ENCODE results near the gene ZNF423. TPM values are rescaled to one million over a fixed set of nuclear protein-coding genes. Genes with fewer than 3 reads are reported as not detected.

Gene ZNF423
- polyA plus RNA-seq, 3 donors: 24.8 to 33.2 (median 25.8) TPM

- no peak for DNase-seq (ENCODE audit: extremely low read depth in 1 of 11, low read depth in 9 of 11, low spot score in 4 of 11)
These were observed 79.8 kb downstream of the ZNF423 start for GRCh38 chr16:49776085-49776595.

- DNase-seq (ENCODE audit: extremely low read depth in 1 of 11, low read depth in 9 of 11, low spot score in 4 of 11): no peak
These were observed 80.3 kb downstream of the ZNF423 start for GRCh38 chr16:49775581-49775980.

- no peak for DNase-seq (ENCODE audit: extremely low read depth in 1 of 11, low read depth in 9 of 11, low spot score in 4 of 11)
These were observed 80.9 kb downstream of the ZNF423 start for GRCh38 chr16:49775018-49775417.

GRCh38 chr16:49773534-49774475 lies 82.1 kb downstream of the ZNF423 start:
- no peak for DNase-seq (ENCODE audit: extremely low read depth in 1 of 11, low read depth in 9 of 11, low spot score in 4 of 11)

- no peak for DNase-seq (ENCODE audit: extremely low read depth in 1 of 11, low read depth in 9 of 11, low spot score in 4 of 11)
These were observed 87.9 kb downstream of the ZNF423 start for GRCh38 chr16:49767998-49768397.

DNA sequence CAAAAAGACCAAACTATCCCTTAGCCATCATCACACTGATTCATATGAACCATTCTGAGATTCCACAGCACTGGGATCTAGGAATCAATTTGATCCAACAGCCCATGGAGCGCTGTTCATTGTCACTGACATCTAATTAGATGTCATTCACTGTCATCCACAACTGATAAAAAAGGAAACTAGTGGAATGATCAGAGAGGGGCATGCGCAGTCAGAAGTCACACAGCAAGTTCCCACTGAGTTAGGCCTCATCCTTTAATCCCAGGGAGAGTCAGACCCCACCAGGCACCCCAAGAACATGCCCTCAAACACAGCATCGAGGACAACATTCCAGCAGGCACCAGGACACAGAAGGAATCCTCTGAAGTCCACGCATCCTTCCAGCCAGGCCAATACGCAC lies 88.5 kb downstream of the ZNF423 start:
- no peak for DNase-seq (ENCODE audit: extremely low read depth in 1 of 11, low read depth in 9 of 11, low spot score in 4 of 11)

DNA sequence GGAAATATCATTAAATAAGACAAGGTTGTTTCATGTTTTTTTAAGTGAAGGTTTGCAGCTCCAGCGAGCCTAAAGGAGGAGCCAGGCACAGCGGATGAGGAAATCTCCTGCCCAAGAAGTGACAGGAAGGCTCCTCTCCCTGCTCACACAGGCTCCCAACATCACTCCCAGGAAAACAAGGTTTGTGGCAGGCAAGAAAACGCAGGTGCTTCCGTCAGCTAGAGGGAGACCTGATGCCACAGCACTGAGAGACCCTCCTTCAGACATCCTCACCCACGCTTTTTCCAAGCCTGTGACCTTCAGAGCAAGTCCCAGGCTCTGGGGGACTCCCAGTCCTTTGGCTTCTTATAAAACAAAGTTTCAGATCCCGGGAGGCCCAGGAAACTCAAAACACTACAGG lies 89.7 kb downstream of the ZNF423 start:
- no peak for DNase-seq (ENCODE audit: extremely low read depth in 1 of 11, low read depth in 9 of 11, low spot score in 4 of 11)

GRCh38 chr16:49763826-49764225 lies 92.1 kb downstream of the ZNF423 start:
- no peak for DNase-seq (ENCODE audit: extremely low read depth in 1 of 11, low read depth in 9 of 11, low spot score in 4 of 11)

DNA sequence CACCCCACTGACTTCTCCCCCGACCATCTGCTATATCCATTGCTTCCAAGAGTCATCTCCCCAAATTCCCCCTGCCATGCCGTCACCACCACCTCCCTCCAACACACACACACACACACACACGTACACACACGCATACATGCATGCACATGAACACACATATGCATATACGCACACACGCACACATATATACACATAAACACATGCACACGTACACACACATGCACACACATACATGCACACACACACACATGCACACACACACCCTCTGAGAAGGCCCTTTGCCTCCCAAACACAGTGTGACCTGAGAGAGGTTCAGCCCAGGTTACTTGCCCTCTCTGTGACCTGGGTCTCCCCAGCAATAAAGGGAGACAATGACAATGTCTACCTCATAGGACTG lies 95.1 kb downstream of the ZNF423 start:
- DNase-seq (ENCODE audit: extremely low read depth in 1 of 11, low read depth in 9 of 11, low spot score in 4 of 11): no peak

DNA sequence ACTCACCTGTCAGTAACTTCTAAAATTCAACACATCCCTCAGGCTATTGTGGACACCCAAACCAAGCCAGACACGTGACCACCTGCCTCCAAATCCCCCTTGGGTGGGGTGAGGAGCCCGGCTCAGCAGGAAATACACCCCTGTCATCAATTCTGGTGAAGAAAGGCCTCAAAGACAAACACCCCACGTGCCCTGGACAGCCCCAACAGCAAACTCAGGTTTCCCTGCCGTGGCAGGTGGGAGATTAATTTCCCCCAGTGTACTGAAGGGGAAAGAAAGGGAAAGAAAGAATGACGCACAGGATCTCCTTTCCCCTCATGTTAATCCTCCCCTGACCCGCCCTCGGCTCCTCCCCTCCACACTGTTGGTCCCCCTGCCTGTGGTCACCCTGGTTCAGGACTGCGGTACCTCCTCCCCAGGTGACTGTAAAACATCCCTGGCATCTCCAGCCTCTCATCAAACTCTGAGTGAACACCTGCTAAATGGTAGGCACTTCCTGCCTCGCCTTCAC lies 98.3 kb downstream of the ZNF423 start:
- DNase-seq (ENCODE audit: extremely low read depth in 1 of 11, low read depth in 9 of 11, low spot score in 4 of 11): no peak

DNA sequence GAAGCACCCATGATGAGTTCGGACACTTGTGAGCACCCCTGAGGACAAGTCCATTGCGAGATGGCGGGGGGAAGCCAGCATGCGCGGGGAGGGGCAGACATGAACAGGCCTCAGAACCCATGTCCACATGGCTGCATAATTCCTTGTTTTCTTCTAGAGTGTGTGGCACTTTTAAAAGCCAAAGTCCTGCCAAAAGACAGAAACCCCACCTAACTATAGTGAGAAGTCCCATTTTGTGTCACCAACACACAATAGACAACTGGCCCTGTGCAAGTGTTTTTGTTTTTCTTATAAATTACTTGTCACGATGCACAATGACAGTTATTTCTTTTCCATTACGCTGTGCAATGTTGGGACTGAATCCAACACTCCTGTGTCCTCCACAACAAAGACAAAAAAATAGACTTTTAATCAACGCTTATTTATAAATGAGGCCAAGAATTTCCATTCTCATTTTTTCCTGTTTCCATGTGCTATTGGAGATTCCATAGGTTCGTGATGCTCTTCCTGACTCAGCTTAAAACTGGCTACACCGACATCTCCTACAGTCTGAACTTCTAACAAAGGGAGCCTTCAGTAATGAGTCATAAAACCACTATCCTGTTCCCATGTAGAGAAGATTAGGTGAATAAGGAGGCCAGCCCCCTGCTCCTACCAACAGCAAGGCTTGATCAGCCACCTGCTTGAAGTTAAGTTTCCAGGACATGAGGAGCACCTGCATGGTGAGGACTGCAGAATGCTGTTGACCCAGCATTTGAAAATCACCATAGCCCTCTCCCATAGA lies 98.9 kb downstream of the ZNF423 start:
- no peak for DNase-seq (ENCODE audit: extremely low read depth in 1 of 11, low read depth in 9 of 11, low spot score in 4 of 11)

DNA sequence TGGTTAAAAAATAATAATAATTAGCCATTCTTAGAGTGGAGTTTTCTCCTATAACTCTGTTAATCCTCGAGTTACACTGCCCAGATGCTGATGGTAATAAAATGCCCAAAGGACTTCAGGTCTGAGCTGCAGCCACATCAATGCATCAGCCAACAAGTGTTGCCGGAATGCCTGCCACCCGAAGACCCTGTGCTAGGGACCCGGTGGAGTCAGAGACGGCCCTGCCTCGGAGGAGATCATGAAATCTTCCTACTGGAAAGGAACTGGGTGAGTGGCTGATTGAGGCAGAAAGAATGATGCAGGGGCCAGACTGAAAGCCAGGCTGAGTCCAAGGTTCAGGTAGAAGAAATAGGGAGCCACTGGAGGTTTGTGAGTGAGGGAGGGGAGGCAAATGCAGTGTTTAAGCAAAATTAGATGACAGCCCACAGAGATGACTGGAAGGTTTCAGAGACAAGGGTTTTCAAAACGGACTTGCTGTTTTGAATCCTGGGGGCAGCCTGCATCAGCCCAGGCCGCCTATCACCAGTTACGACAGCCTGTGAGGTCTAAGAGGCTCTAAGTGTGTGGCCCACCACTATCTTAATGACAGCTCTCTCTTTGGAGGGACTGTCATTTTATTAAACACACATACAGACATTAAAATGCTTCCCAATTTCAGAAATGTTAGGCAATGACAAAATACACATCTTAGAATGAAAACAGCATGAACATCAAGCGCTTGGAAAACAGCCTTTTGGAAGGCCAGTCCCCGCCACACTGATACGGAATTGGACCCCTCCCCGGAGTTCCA lies 100.0 kb downstream of the ZNF423 start:
- DNase-seq (ENCODE audit: extremely low read depth in 1 of 11, low read depth in 9 of 11, low spot score in 4 of 11): no peak

GRCh38 chr16:49755313-49755620 lies 100.6 kb downstream of the ZNF423 start:
- DNase-seq (ENCODE audit: extremely low read depth in 1 of 11, low read depth in 9 of 11, low spot score in 4 of 11): peak in 2 of 11 donors; percentile 40 to 73

GRCh38 chr16:49754495-49755312 lies 101.2 kb downstream of the ZNF423 start:
- no peak for DNase-seq (ENCODE audit: extremely low read depth in 1 of 11, low read depth in 9 of 11, low spot score in 4 of 11)

DNA sequence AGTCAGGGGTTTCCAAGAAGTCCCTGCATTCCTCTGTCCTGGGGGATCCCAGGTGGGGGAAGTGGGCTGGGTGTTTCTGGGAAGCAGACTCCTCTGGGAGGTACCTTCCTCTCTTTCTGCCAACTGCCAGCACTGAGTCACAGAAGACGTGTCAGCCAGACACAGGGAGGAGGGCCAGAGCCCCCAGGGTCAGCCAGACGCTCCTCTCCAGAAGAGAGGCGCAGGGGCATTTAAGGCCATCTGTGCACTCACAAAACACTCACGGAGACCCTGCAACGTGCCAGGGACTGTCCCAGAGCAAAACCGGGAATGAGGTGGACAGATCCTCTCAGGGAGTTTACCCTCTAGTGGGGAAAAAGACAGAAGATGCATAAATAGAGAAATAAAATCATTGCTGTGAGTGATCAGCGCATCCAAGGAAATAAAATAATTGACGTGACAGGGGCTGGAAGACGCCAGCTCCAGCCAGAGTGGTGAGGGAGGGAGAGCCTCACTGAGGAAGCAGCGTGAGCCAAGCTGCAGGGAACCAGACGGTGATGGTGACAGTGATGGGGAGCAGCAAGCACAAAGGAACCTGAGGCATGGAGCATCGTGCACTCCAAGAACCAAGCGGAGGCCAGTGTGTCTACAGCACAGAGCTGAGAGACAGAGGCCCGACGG lies 105.4 kb downstream of the ZNF423 start:
- no peak for DNase-seq (ENCODE audit: extremely low read depth in 1 of 11, low read depth in 9 of 11, low spot score in 4 of 11)

GRCh38 chr16:49749816-49750215 lies 106.1 kb downstream of the ZNF423 start:
- DNase-seq (ENCODE audit: extremely low read depth in 1 of 11, low read depth in 9 of 11, low spot score in 4 of 11): no peak

GRCh38 chr16:49748322-49748721 lies 107.6 kb downstream of the ZNF423 start:
- DNase-seq (ENCODE audit: extremely low read depth in 1 of 11, low read depth in 9 of 11, low spot score in 4 of 11): no peak

GRCh38 chr16:49747654-49748053 lies 108.3 kb downstream of the ZNF423 start:
- DNase-seq (ENCODE audit: extremely low read depth in 1 of 11, low read depth in 9 of 11, low spot score in 4 of 11): no peak
